SU-DHL-6 (cell line): ENCODE measurements around the gene SMAD6.

Experiments used
- EZH2phosphoT487 ChIP-seq: fragments of 200-600 bp; sonication (generic), shearing (Covaris generic); conservative IDR thresholded peaks from 2 replicates; pipeline ENCODE4 v1.6.1; 2018; ENCODE audit warnings: mild to moderate bottlenecking, antibody characterized with exemption, low read length, moderate library complexity, mixed read lengths
- TF ChIP-seq, protein P1 (sequence below): fragments of 200-600 bp; sonication (generic); IDR thresholded peaks from one replicate; pipeline ENCODE4 v1.5.1; 2017; ENCODE audit warnings: antibody characterized with exemption, mild to moderate bottlenecking, low read length, moderate library complexity; ENCODE audit not compliant: insufficient read depth, poor library complexity, severe bottlenecking

DNA sequence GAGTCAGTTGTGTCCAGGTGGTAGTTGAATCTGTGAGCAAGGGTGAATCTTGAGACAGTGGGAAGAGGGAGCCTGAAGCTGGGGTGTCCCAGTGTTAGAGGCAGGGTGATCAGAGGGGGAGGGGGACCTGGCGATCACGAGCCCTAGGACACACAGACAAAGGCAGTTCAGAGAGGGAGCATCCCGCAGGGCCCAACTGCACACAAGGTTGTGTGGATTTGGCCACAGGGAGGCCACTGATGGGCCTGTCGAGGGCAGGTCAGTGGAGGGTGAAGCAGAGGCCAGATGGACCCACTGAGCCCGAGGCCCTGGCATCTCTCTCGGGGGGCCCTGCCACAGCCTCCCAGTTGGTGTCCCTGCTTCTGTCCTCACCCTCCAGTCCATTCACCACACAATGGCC lies 48.6 kb upstream of the SMAD6 start:
- TF ChIP-seq, protein P1, sequence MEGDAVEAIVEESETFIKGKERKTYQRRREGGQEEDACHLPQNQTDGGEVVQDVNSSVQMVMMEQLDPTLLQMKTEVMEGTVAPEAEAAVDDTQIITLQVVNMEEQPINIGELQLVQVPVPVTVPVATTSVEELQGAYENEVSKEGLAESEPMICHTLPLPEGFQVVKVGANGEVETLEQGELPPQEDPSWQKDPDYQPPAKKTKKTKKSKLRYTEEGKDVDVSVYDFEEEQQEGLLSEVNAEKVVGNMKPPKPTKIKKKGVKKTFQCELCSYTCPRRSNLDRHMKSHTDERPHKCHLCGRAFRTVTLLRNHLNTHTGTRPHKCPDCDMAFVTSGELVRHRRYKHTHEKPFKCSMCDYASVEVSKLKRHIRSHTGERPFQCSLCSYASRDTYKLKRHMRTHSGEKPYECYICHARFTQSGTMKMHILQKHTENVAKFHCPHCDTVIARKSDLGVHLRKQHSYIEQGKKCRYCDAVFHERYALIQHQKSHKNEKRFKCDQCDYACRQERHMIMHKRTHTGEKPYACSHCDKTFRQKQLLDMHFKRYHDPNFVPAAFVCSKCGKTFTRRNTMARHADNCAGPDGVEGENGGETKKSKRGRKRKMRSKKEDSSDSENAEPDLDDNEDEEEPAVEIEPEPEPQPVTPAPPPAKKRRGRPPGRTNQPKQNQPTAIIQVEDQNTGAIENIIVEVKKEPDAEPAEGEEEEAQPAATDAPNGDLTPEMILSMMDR = no peak
- TF ChIP-seq EZH2phosphoT487 = no peak
